Smooth muscle cell (in vitro differentiated cells): ENCODE results near the gene LRRC4B. TPM values are rescaled to one million over a fixed set of nuclear protein-coding genes. Genes with fewer than 3 reads are reported as not detected.

Experiments
- DNase-seq: peaks from one replicate; lab custom pipeline; 2025; ENCODE audit not compliant: unreplicated experiment; lab: John Stamatoyannopoulos, UW
- H2AFZ ChIP-seq: fragments of 200-600 bp; sonication (generic); 2 replicates; pipeline ENCODE4 v1.6.0; 2016; ENCODE audit warnings: antibody characterized with exemption, low read depth, mild to moderate bottlenecking
- H3F3A ChIP-seq: fragments of 200-600 bp; sonication (generic); 2 replicates; pipeline ENCODE4 v1.6.0; 2017; ENCODE audit warnings: antibody characterized with exemption, low read depth
- H3K27ac ChIP-seq: fragments of 200-600 bp; sonication (generic); 2 replicates; pipeline ENCODE4 v1.5.1; 2016; ENCODE audit warnings: low read depth, mild to moderate bottlenecking
- H3K27me3 ChIP-seq: fragments of 200-600 bp; sonication (generic); 2 replicates; pipeline ENCODE4 v1.6.1; 2016; ENCODE audit warnings: low read depth, mild to moderate bottlenecking
- H3K36me3 ChIP-seq: fragments of 200-600 bp; sonication (generic); 2 replicates; pipeline ENCODE4 v1.5.1; 2016; ENCODE audit warnings: low read depth
- H3K4me1 ChIP-seq: fragments of 200-600 bp; sonication (generic); 2 replicates; pipeline ENCODE4 v1.5.1; 2016; ENCODE audit warnings: low read depth
- H3K4me2 ChIP-seq: fragments of 200-600 bp; sonication (generic); 2 replicates; pipeline ENCODE4 v1.6.0; 2016; ENCODE audit warnings: mild to moderate bottlenecking
- H3K4me3 ChIP-seq: fragments of 200-600 bp; sonication (generic); 2 replicates; pipeline ENCODE4 v1.5.1; 2016; ENCODE audit warnings: mild to moderate bottlenecking
- H3K79me2 ChIP-seq: fragments of 200-600 bp; sonication (generic); 2 replicates; pipeline ENCODE4 v1.6.0; 2016; ENCODE audit warnings: low read depth, mild to moderate bottlenecking
- H3K9ac ChIP-seq: fragments of 200-600 bp; sonication (generic); 2 replicates; pipeline ENCODE4 v1.6.0; 2016; ENCODE audit warnings: low read depth
- H3K9me3 ChIP-seq: fragments of 200-600 bp; sonication (generic); replicated peaks from 2 replicates; pipeline ENCODE4 v1.5.1; 2016; ENCODE audit warnings: low read depth
- H4K20me1 ChIP-seq: fragments of 200-600 bp; sonication (generic); 2 replicates; pipeline ENCODE4 v1.6.0; 2016; ENCODE audit warnings: low read depth
- WGBS: methylation state at CpG from one replicate; pipeline ENCODE4 v1.1.7; 2016; ENCODE audit warnings: low lambda C conversion rate; 5-methylcytosine and 5-hydroxymethylcytosine counted together
- polyA plus RNA-seq: library from polyadenylated mRNA; unstranded; fragments of >200 nt; fragmentation: Nextera tagmentation; extraction: Ambion mirVana; gene quantifications from 2 replicates; pipeline ENCODE4 v1.2.1, GENCODE V29; 2016
- total RNA-seq: library from RNA; depleted of rRNA; stranded (reverse); fragments of >200 nt; gene quantifications from 2 replicates; pipeline ENCODE4 v1.2.3, GENCODE V29; 2014
- TF ChIP-seq, protein P1 (sequence below): fragments of 200-600 bp; sonication (generic); IDR thresholded peaks from 2 replicates; pipeline ENCODE4 v1.5.1; 2017; ENCODE audit warnings: borderline replicate concordance, mild to moderate bottlenecking, antibody characterized with exemption; ENCODE audit not compliant: insufficient read depth, poor library complexity, severe bottlenecking

The LRRC4B gene
- total and polyA plus RNA-seq, 2 experiments from 2014 or later, result 1.7 to 8.6 TPM

DNA sequence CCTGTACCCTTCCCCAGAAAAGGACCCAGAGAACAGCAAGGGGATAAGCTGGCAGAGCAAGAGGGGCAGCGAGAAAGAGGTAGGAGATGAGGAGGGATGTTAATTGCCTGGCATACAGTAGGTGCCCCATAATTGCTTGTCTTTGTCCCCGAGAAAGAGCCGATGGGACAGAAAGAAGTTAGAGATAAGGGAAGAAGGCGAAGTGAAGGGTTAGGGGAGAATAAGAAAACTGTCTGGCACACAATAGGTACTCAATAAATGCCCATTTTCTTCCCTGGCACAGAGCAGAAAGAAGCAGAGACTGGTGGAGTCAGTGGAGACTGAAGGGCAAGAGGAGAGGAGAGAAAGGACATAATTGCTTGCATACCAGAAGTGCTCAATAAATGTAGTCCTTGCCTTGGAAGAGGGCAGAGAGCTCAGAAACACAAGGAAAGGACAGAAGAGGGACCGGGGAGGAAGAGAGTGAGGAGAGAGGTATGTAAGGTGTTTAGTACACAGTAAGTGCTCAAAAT, 73.2 kb downstream of the LRRC4B start:
- H3K9ac ChIP-seq, result no peak overlapping the region
- H3K4me2 ChIP-seq, result no peak overlapping the region
- H3K4me3 ChIP-seq, result no peak overlapping the region
- DNase-seq, result no peak
- H2AFZ ChIP-seq, result no peak overlapping the region
- H4K20me1 ChIP-seq, result no peaks in the 10 kb centered on the region
- H3K79me2 ChIP-seq, result no peaks in the 10 kb centered on the region
- H3K4me1 ChIP-seq, result no peaks in the 10 kb centered on the region
- H3K27me3 ChIP-seq, result peaks cover 18% of the 10 kb centered on the region
- H3K27ac ChIP-seq, result no peak overlapping the region
- no peaks in the 10 kb centered on the region for H3K9me3 ChIP-seq
- H3F3A ChIP-seq, result no peaks in the 10 kb centered on the region
- WGBS, result 88% methylated on average over 5 of the region's 5 CpGs
- TF ChIP-seq, protein P1, sequence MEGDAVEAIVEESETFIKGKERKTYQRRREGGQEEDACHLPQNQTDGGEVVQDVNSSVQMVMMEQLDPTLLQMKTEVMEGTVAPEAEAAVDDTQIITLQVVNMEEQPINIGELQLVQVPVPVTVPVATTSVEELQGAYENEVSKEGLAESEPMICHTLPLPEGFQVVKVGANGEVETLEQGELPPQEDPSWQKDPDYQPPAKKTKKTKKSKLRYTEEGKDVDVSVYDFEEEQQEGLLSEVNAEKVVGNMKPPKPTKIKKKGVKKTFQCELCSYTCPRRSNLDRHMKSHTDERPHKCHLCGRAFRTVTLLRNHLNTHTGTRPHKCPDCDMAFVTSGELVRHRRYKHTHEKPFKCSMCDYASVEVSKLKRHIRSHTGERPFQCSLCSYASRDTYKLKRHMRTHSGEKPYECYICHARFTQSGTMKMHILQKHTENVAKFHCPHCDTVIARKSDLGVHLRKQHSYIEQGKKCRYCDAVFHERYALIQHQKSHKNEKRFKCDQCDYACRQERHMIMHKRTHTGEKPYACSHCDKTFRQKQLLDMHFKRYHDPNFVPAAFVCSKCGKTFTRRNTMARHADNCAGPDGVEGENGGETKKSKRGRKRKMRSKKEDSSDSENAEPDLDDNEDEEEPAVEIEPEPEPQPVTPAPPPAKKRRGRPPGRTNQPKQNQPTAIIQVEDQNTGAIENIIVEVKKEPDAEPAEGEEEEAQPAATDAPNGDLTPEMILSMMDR, result no peak
- no peaks in the 10 kb centered on the region for H3K36me3 ChIP-seq

DNA sequence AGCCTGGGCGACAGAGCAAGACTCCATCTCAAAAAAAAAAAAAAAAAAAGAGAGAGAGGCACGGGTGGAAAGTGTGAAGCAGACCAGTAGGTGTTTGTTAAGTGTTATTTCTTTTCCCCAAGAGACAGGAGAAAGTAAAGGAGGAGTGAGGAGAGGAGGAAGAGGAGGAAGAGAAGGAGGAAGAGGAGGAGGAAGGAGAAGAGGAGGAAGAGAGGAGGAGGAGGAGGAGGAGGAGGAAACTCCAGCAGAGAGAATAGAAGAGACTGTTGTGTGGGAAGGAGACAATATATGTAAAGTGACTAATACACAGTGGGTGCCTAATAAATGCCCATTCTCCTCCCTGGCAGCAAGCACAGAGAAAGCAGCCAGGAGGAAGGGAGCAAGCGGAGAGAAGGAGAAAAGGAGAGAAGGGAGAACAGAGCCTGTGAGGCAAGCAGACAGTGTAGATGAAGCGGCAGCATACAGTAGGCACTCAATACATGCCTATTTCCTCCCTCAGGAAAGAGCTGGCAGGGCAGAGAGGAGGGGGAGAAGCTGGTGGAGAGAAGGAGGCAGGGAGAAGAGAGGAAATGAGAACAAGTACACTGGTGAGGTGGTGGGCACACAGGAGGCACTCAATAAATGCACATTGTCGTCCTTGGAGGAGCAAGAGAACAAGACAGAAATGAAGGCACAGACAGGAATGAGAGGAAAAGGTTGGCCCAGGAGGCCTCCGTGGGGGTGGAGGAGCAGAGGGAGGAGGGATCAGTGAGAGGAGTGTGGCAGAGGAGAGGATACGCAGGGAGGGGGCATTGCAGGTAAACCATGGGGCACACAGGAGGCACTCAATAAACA, 73.8 kb downstream of the LRRC4B start:
- Histone ChIP-seq H3K27ac (no peak overlapping the region), H4K20me1 (no peaks in the 10 kb centered on the region), H3K4me3 (no peak overlapping the region), H3K27me3 (peaks cover 18% of the 10 kb centered on the region), H3K9ac (no peak overlapping the region), H3K9me3 (no peaks in the 10 kb centered on the region), H2AFZ (no peak overlapping the region), H3K4me2 (no peak overlapping the region), H3F3A (no peaks in the 10 kb centered on the region), H3K79me2 (no peaks in the 10 kb centered on the region), H3K4me1 (no peaks in the 10 kb centered on the region), H3K36me3 (no peaks in the 10 kb centered on the region)
- no peak for DNase-seq
- 79% methylated on average over 7 of the region's 7 CpGs for WGBS
- TF ChIP-seq, protein P1, result no peak

DNA sequence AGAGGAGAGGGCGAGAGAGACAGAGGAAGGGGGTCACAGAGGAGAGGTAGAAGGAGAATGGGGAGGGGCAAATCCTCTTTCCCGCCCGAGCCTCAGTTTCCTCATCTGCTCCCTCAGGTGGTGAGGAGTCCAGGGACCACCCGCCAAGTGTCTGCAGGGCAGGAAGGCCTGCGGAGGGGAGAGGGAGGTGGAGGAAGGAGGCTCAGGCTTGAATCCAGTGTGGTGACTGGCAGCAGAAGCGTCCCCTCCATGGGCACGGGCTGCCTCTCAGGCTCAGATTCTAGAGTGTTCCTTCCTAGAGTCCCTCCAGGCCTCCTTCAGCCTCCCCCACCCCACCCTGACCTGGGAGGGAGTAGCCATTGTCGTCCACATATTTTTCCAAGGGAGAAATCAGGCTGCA, 75.1 kb downstream of the LRRC4B start:
- Histone ChIP-seq H4K20me1 (no peaks in the 10 kb centered on the region), H3K9ac (no peak overlapping the region), H3K27me3 (peaks cover 15% of the 10 kb centered on the region), H3K4me3 (no peak overlapping the region), H2AFZ (no peak overlapping the region), H3K4me2 (no peak overlapping the region), H3K27ac (no peak overlapping the region), H3K9me3 (no peaks in the 10 kb centered on the region), H3K79me2 (no peaks in the 10 kb centered on the region), H3F3A (no peaks in the 10 kb centered on the region), H3K36me3 (no peaks in the 10 kb centered on the region), H3K4me1 (no peaks in the 10 kb centered on the region)
- 68% methylated on average over 8 of the region's 8 CpGs for WGBS
- DNase-seq, result no peak
- TF ChIP-seq, protein P1, result no peak
